NCI-H748 treated with DMSO at 0.1 percent for 48 hours (cell line): Measurements from ENCODE around the gene GMEB1.
"Not testable (repeated sequence)": the region's sequence is repeated elsewhere in the genome, so short reads cannot be mapped to it uniquely, and the experiment has no call there.

Source experiments
- DNase-seq: peaks from one replicate; lab custom pipeline; 2025; lab: John Stamatoyannopoulos, UW

The GMEB1 gene

DNA sequence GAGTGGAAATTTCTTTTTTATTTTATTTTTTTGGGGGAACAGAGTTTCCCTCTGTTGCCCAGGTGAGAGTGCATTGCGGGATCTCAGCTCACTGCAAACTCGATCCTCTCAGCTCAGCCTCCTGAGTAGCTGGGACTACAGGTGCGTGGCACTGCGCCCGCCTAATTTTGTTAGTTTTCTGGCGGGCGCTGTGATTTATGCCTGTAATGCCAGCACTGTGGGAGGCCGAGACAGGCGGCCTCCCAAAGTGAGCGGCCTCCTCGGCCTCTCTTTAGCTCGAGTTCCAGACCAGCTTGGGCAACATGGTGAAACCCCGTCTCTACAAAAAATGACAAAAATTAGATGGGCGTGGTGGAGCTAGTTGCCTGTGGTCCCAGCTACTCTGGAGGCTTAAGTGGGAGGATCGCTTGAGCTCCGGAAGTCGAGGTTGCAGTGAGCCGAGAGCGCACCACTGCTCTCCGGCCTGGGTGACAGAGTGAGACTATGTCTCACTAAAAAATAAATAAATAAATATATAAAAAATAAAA lies 2.7 kb downstream of the GMEB1 start:
- no peak for DNase-seq

DNA sequence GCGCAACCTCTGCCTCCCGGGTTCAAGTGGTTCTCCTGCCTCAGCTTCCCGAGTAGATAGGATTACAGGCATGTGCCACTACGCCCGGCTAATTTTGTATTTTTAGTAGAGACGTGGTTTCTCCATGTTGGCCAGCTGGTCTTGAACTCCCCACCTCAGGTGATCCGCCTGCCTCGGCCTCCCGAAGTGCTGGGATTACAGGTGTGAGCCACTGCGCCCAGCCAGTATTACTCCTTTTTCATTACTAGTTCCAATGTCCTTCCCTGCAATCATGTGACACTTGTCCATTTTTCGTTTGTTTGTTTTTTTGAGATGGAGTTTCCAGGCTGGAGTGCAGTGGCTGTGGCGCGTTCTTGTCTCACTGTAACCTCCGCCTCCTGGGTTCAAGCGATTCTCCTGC lies 4.4 kb downstream of the GMEB1 start:
- DNase-seq, result not testable (repeated sequence)

DNA sequence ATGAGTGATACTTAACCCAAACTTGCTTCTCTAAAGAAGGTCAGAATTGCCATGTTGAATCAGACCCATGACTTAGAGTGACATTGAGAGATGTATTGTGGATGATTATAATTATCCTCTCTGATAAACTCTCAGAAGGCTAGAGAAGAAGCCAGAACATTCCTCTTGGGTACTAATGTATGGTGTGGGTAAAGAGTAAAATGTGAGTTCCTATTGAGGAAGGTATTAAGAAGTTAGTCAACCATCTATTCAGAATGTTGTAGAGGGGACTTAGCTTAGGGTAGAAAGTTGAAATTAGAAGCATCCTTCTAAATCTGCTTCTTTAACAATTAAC lies 7.3 kb downstream of the GMEB1 start:
- no peak for DNase-seq

DNA sequence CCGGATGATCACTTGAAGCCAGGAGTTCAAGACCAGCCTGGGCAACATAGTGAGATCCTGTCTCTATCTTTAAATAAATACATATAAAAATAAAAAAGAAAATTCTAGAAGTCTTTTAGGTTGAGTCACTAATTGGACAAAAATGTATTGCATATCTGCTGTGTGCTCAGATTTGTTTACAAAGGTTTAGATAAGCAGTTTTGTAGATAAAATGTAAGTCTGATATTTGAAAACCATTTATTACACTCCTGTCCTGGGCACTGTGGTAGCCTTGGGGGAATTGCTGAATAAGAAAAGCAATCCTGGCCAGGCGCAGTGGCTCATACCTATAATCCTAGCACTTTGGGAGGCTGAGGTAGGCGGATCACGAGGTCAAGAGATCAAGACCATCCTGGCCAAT lies 11.6 kb downstream of the GMEB1 start:
- no peak for DNase-seq

DNA sequence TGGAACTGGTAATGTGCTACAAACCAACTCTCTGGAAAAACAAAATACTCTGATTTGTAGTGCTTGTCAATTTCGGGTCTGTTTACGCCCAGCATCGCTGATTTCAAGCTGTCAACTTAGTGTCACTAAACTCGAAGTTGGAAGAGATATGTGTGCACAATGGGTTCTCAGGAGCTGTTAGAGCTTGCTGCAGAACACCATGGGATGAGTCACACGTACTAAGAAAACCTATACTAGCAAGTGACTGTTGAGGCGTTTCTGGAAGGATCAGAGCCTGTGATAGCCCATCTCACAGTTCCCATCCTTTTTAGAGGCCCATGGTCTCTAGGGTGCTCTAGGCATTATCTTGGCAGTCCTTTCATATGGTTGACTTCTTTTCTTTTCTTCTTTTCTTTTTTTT lies 14.3 kb downstream of the GMEB1 start:
- DNase-seq, result no peak

DNA sequence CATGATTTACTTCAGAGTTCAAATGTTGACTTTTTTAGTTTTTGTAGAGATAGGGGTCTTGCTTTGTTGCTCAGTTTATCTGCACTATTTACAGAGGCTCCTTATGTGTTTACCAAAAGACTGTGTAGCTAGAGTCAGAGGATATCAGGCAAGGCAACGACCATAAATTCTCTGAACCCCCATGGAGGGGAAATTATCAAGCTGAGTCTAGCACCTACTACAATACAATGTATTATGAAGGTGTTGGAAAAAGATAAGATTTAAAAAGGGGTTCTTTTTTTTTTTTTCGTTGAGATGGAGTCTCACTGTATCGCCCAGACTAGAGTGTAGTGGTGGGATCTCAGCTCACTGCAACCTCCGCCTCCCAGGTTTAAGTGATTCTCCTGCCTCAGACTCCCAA lies 16.4 kb downstream of the GMEB1 start:
- no peak for DNase-seq

DNA sequence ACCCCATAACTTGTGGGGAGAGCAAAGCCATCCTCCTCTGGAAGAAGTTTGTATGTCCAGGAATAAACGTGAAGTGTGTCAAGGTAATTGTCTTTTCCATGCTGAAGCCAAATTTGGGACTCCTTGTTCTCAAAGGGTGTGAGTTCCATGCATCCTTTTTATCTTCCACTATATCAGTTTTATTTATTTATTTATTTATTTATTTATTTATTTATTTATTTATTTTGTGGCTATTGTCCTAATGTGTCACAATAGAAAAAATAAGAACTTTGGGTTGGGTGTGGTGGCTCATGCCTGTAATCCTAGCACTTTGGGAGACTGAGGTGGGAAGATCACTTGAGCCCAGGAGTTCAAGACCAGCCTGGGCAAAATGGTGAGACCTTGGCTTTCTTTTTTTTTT lies 23.0 kb downstream of the GMEB1 start:
- DNase-seq, result not testable (repeated sequence)

DNA sequence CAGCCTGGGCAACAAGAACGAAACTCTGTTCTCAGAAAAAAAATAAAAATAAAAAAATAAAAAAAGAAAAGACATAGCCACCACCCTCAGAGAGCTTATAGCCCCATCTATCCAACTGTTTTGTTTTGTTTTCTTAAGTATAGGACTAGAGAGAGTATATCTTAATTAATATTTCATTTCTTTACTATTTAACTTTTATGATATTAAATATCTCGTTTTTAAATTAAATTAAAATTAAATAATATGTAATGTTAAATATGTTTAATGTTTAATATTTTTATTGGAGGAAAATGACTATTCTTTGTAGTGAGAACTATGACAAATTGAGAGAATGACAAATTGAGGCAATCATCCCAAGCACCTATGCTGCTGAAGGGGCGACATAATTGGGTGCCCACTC lies 35.0 kb downstream of the GMEB1 start:
- no peak for DNase-seq

DNA sequence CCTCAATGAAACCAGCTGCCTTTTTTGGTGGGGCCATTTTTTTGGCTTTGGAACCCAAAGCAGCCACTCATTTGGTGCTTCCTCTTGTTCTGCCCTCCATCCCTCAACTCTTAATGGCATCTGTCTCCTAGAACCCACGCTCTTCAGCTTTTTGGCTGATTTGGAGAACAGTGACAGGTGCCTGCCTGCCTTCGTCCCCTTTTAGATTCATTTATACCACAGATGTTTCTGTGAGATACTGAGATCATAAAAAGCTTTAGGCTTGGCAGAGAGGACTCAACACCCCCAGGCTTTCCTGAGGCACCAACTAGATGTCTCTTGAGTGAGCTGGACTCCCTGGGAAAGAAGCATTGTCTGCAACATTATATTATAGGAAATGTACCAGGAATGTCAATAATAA lies 47.8 kb downstream of the GMEB1 start:
- DNase-seq, result no peak

DNA sequence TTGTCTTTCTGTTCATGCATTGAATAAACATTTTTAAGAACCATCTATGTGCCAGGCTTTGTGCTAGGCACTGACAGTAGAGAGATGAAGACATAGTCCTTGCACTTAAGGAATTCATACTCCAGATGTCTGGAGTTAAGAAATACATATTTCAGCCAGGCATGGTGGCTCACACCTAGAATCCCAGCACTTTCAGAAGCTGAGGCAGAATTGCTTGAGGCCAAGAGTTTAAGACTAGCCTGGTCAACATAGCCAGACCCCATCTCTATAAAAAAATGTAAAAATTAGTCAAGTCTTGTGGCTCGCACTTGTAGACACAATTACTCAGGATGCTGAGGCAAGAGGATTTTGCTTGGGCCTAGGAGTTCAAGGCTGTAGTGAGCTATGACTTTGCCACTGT lies 49.6 kb downstream of the GMEB1 start:
- DNase-seq, result no peak

DNA sequence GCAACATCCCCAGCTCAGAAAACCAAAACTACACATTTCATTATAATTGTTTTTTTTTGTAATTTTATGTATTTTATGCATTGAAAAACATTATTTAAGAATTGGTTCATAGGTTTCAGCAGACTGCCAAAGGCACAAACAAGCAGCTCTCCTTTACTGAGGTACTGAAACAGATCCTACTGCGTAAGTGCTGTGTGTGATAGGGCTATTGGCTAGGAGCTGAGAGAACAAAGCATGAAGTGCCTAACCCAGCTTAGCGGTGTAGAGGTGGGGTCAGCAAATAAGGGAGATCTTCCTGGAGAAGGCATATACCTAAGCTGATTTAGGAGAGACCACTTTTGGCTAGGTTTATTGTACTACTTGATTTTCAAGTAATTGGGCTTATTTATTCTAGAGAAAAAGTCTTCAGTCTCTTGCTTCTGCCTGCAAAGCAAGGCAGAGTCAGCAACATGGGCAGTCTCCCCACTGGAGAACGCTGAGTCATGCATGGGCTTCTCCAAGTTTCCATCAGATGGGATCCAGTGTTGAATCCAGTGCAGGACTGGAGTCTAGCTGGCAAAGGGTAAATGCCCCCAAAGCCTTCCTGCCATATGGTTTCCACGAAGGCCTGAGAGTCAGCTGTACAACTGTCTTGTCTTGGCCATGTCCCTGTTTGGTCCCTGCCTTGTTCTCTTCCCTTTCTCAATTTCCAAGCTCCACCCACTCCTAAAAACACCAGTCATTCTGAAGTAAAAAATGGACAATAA lies 50.2 kb downstream of the GMEB1 start:
- no peak for DNase-seq

DNA sequence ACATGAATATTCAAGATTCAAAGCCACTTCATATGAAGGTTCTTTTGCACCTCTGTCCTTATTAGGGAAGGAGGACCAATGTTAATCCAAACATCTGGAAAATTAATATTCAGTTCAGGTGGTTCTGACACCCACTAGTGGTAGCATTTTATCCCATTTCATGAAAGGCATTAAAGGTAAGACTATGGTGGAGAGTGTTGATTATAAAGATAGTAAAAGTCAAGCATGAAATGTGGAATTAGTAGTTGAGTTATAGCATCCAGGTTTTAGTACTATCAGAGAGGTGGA lies 50.7 kb downstream of the GMEB1 start:
- DNase-seq, result no peak

DNA sequence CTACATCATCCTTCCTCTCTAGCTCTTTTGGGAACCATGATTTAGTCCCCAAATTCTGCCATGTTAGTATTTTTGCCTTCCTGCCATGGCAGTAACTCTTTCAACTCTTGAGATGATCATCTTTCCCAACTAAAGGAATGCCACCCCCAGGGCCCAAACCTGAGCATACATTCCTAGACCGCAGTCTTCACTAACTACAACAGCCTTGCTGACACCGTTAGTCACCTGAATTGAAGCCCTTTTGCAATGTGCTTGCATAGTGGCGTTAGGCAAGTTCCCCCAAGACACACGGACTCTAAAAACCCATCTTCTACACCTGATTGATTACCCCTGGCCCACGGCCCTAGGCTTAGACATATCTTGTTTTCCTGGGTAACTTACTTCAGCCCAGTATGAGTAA lies 51.8 kb downstream of the GMEB1 start:
- no peak for DNase-seq

DNA sequence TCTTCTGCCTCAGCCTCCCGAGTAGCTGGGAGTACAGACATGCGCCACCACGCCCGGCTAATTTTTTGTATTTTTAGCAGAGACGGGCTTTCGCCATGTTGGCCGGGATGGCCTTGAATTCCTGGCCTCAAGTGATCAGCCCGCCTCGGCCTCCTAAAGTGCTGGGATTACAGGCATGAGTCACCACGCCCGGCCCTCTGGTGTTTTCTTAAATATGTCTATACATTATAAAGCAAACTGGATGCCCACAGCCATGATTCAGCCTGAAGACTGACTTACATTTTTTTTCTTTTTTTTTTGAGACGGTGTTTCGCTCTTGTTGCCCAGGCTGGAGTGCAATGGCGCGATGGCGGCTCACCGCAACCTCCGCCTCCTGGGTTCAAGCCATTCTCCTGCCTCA lies 53.3 kb downstream of the GMEB1 start:
- DNase-seq, result not testable (repeated sequence)

DNA sequence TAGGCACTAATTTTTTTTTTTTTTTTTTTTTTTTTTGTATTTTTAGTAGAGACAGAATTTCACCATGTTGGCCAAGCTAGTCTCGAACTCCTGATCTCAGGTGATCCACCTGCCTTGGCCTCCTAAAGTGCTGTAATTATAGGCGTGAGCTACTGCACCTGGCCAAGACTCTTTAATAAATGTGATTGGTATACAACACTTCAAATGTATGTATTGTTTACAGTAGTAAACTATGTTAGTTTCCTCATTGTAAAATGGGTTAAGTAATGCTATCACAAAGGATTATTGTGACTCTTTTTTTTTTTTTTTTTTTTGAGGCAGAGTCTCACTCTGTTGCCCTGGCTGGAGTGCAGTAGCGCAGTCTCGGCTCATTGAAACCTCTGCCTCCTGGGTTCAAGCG lies 56.8 kb downstream of the GMEB1 start:
- DNase-seq, result not testable (repeated sequence)

DNA sequence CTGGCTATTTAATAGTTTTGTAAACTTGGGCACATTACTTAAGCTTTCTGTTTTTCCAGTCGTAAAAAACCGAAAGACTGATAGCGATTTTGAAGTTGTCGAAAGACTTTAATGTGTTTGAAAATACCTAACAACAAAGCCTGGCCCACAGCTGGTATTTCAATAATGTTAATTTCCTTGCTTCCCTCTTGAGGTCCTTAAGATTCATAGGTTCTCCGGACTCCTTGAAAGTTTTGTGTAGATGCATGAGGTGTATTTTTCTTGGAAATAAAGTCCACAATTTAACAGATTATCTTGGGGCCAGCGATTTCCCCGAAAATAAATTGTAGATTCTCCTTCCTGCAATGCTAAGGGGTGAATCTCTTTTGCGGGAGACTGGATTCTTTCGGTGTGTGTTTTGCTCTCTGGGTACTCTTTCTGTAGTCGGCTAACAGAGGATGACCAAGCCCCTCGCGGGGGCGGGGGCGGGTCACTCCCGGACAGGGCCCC lies 67.4 kb downstream of the GMEB1 start:
- no peak for DNase-seq

DNA sequence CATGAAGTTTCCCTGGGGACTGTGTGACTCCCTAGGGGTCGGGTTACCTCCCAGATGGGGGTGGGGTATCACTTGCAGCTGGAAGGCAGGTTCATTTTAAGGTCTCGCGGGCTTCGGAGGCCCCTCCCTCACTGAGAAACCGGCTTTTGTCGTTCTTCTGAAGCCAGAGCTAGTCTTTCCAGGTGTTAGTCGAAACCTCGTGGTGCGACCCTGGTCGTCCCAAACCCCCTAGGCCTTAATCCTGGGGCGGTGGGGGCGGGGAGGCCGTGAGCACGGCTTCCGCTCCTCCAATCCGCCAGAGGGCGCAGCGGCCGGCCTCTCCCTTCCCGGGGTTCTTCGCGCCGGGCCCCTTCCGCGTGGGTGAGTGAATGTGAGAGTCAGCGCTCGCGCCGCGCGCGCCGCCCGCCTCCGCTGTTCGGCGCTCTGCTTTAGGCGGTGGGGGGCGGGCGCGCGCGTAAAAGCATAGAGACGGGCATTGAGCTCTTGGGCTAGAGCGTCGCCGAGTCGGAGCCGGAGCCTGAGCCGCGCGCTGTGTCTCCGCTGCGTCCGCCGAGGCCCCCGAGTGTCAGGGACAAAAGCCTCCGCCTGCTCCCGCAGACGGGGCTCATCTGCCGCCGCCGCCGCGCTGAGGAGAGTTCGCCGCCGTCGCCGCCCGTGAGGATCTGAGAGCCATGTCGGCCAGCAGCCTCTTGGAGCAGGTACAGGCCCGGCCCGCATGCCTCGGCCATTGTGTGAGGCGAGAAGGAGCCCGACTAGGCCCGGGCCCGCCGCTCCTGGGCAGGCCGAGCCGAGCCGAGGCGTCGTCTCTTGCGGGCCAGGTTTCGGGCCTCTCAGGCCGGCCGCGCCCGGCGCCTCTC lies 68.1 kb downstream of the GMEB1 start, which contains the start of gene YTHDF2:
Gene YTHDF2, plus strand, starts transcription at position 491 of the 857 bp plus-strand sequence. Its CDS starts 181 bp downstream, at position 672.
- DNase-seq, result peak; percentile 81

DNA sequence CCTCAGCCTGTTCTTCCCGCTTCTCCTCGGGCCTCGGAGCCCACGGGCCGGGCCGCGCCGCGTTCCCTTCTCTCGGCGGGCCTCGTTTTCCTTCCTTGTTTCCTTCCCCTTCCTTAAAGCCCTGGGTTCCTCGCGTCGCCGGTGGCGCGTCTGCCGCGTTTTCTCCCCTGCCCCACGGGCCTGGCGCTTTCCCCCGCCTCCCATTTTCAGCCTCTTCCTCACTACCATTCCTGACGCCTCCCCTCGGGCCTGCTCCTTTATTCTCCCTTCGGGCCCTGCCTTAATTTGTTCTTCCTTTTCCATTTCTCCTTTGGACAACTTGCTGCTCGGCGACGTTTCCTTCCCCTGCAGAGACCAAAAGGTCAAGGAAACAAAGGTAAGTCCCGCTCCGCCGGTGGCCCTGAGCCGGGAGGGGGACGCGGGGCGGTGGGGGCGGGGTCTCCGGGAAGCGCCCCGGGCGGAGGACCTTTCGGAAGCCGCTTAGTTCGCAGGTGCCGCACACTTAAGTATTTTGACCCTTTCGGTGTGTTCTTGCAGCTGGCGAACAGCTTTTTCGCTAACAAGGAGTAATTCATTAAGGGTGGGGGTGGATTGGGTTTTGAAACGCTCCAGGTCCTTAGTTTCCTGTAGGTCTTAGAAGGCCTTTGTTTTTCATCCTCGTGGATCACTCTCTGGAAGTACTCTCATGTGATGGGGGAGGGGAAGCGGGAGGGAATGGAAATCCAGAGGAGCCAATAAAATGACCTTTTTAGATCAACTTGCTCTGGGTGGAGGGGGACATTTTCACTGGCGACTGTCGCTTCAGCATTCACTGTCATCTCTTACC lies 68.9 kb downstream of the GMEB1 start:
- peak; percentile 22 for DNase-seq

DNA sequence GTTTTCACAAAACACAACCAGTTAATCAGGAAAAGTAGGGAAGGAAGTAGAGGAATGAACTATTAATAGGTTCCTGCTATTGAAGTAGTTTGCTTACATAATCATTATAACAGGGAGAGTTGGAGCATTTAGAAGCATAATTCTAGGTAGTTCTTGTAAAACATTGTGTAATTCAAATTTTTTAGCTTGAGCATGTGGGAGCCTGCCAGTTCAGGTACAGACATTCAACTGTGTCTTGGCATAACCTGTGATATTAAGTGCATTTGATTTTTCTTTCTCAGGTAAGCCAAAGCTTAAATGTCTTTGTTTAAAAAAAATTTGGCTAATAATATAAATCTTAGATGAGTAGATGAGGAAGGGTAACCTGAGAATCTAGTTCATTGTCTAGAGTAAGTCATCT lies 71.5 kb downstream of the GMEB1 start:
- no peak for DNase-seq

DNA sequence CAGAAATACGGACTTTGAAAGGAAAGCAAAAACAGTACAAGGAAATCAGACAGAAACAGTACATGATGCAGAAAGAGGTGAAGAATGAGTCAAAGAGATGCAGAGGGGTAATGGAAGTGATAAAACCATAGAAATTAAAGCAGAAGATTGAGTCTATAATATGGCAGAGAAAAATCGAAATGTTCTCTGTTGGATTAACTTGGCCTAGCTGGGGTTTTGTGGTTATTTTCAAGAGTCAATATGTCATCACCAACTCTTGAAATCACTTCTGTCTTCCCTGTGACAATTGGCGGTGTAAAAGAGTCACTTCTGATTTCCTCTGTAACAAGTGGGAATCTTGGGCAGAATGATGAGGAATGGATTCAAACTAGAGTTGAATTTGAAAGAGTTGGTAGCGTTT lies 75.6 kb downstream of the GMEB1 start:
- DNase-seq, result no peak

DNA sequence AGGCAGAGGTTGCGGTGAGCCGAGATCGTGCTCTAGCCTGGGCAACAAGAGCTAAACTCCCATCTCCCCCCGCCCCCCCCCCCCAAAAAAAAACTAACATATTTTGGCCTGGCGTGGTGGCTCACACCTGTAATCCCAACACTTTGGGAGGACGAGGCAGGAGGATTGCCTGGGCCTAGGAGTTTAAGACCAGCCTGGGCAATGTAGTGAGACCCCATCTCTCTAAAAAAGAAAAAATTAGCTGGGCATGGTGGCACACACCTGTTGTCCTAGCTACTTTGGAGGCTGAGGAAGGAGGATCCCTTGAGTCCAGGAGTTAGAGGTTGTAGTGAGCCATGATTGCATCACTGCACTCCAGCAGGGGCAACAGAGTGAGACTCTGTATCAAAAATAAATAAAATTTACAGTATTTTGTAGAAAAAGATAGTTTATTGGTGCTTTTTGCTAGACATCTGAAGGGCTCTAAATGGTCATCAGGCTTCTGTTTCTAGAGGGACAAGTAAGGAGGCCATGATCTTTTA lies 77.1 kb downstream of the GMEB1 start:
- DNase-seq, result no peak

DNA sequence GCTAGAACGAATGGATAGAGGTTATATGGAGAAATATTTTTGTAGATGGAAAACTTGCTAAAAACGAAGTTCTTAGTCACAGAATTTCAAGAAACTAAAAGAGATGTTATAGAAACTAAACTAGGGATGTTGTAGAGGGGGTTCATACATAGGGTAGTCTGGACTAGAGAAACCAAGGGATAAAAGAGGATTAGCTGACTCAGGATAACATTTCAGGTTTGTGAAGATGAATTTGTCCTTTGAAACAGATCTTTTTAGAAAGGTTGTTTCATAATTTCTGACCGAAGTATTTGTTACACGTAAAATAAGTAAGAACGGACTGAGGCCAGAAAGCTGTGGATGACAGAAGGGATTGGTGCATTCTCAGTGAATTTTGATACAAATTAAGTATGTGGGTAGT lies 81.7 kb downstream of the GMEB1 start:
- no peak for DNase-seq
